ENCODE results near the gene FRZB.
A peak's percentile ranks its signal among the peaks of the same experiment; 100 is the strongest.

FRZB gene

GRCh38 chr2:182817558-182817957 is 48.9 kb downstream of the FRZB start:
- no peak for TF ChIP-seq CTCF (conservative IDR thresholded peaks at IDR 0.05; ENCODE audit: low read length)
- no peak overlapping the region for H3K4me3 ChIP-seq (ENCODE audit: low read length)
- no peak for DNase-seq (ENCODE audit: low read depth)

GRCh38 chr2:182816866-182817265 is 49.6 kb downstream of the FRZB start:
- TF ChIP-seq CTCF (conservative IDR thresholded peaks at IDR 0.05; ENCODE audit: low read length) = no peak
- peak; percentile 8 for DNase-seq (ENCODE audit: low read depth)
- H3K4me3 ChIP-seq (ENCODE audit: low read length) = no peak overlapping the region

GRCh38 chr2:182814804-182815203 is 51.6 kb downstream of the FRZB start:
- DNase-seq (ENCODE audit: low read depth) = no peak
- no peak overlapping the region for H3K4me3 ChIP-seq (ENCODE audit: low read length)
- TF ChIP-seq CTCF (conservative IDR thresholded peaks at IDR 0.05; ENCODE audit: low read length) = no peak

- TF ChIP-seq CTCF (conservative IDR thresholded peaks at IDR 0.05; ENCODE audit: low read length) = no peak
- no peak for DNase-seq (ENCODE audit: low read depth)
Measured at GRCh38 chr2:182814380-182814779, 52.1 kb downstream of the FRZB start.

GRCh38 chr2:182810087-182810486 is 56.4 kb downstream of the FRZB start:
- TF ChIP-seq CTCF (conservative IDR thresholded peaks at IDR 0.05; ENCODE audit: low read length) = no peak
- no peak for DNase-seq (ENCODE audit: low read depth)
- H3K4me3 ChIP-seq (ENCODE audit: low read length) = no peak overlapping the region

More at GRCh38 chr2:182814380-182814779, 52.1 kb downstream of the FRZB start:
- H3K4me3 ChIP-seq (ENCODE audit: low read length) = no peak overlapping the region

GRCh38 chr2:182807319-182807718 is 59.1 kb downstream of the FRZB start:
- TF ChIP-seq CTCF (conservative IDR thresholded peaks at IDR 0.05; ENCODE audit: low read length) = no peak
- no peak for DNase-seq (ENCODE audit: low read depth)
- H3K4me3 ChIP-seq (ENCODE audit: low read length) = no peak overlapping the region

- DNase-seq (ENCODE audit: low read depth) = no peak
- TF ChIP-seq CTCF (conservative IDR thresholded peaks at IDR 0.05; ENCODE audit: low read length) = no peak
- H3K4me3 ChIP-seq (ENCODE audit: low read length) = no peak overlapping the region
Measured at GRCh38 chr2:182804128-182804527, 62.3 kb downstream of the FRZB start.
